Measurements from ENCODE around the gene TBC1D14. TPM values are rescaled to one million over a fixed set of nuclear protein-coding genes. Genes with fewer than 3 reads are reported as not detected.

Gene TBC1D14
- total and polyA plus RNA-seq, 7 donors: 19.2 to 46.4 (median 29.5) TPM

- no peak for DNase-seq
- intact Hi-C loops (cut with DNase I): no loop called here
- 94% methylated on average over 11 of the region's 11 CpGs for WGBS, 2 donors
Measured at GRCh38 chr4:7020856-7021255, 111.2 kb downstream of the TBC1D14 start.

GRCh38 chr4:7021355-7021754 lies 111.7 kb downstream of the TBC1D14 start:
- no peak for DNase-seq
- no peak overlapping the region for H3K4me3 ChIP-seq
- intact Hi-C loops (cut with DNase I): no loop called here
- H3K36me3 ChIP-seq: peaks cover 0 to 90% (median 20%) of the 10 kb centered on the region in 4 donors
- H3K27me3 ChIP-seq: no peaks in the 10 kb centered on the region
- 74 to 77% methylated on average over 5 of the region's 5 CpGs for WGBS, 2 donors
- H3K9me3 ChIP-seq: no peaks in the 10 kb centered on the region
- no peak for TF ChIP-seq POLR2A (IDR thresholded peaks at IDR 0.05)
- no peak for TF ChIP-seq POLR2AphosphoS5 (IDR thresholded peaks at IDR 0.05)
- no peak for TF ChIP-seq EP300 (IDR thresholded peaks at IDR 0.05)
- TF ChIP-seq CTCF (IDR thresholded peaks at IDR 0.05): no peak
- no peaks in the 10 kb centered on the region for H3K4me1 ChIP-seq
- no peak overlapping the region for H3K27ac ChIP-seq

More at GRCh38 chr4:7020856-7021255, 111.2 kb downstream of the TBC1D14 start:
- no peaks in the 10 kb centered on the region for H3K27me3 ChIP-seq
- H3K9me3 ChIP-seq: no peaks in the 10 kb centered on the region
- no peaks in the 10 kb centered on the region for H3K4me1 ChIP-seq
- no peak overlapping the region for H3K27ac ChIP-seq
- TF ChIP-seq CTCF (IDR thresholded peaks at IDR 0.05) (no peak), POLR2A (IDR thresholded peaks at IDR 0.05) (no peak), POLR2AphosphoS5 (IDR thresholded peaks at IDR 0.05) (no peak), EP300 (IDR thresholded peaks at IDR 0.05) (no peak)
- no peak overlapping the region for H3K4me3 ChIP-seq
- H3K36me3 ChIP-seq: peaks cover 0 to 90% (median 24%) of the 10 kb centered on the region in 4 donors

GRCh38 chr4:7021930-7022664 lies 112.5 kb downstream of the TBC1D14 start:
- 87 to 90% methylated on average over 13 of the region's 13 CpGs for WGBS, 2 donors
- no peak for DNase-seq
- TF ChIP-seq EP300 (IDR thresholded peaks at IDR 0.05) (no peak), POLR2A (IDR thresholded peaks at IDR 0.05) (no peak), CTCF (IDR thresholded peaks at IDR 0.05) (no peak), POLR2AphosphoS5 (IDR thresholded peaks at IDR 0.05) (no peak)
- Histone ChIP-seq H3K36me3 (peaks cover 0 to 87% (median 18%) of the 10 kb centered on the region in 4 donors), H3K4me1 (no peaks in the 10 kb centered on the region), H3K9me3 (no peaks in the 10 kb centered on the region), H3K4me3 (no peak overlapping the region), H3K27ac (no peak overlapping the region), H3K27me3 (no peaks in the 10 kb centered on the region)
- intact Hi-C loops (cut with DNase I): no loop called here

GRCh38 chr4:7023486-7023885 lies 113.9 kb downstream of the TBC1D14 start:
- H3K36me3 ChIP-seq: peaks cover 0 to 83% (median 11%) of the 10 kb centered on the region in 4 donors
- H3K4me1 ChIP-seq: no peaks in the 10 kb centered on the region
- TF ChIP-seq POLR2A (IDR thresholded peaks at IDR 0.05) (no peak), POLR2AphosphoS5 (IDR thresholded peaks at IDR 0.05) (no peak), CTCF (IDR thresholded peaks at IDR 0.05) (no peak), EP300 (IDR thresholded peaks at IDR 0.05) (no peak)
- no peaks in the 10 kb centered on the region for H3K27me3 ChIP-seq
- H3K27ac ChIP-seq: no peak overlapping the region
- no peak overlapping the region for H3K4me3 ChIP-seq
- intact Hi-C loops (cut with DNase I): no loop called here
- H3K9me3 ChIP-seq: no peaks in the 10 kb centered on the region
- WGBS, 2 donors: 83 to 90% methylated on average over 16 of the region's 16 CpGs
- DNase-seq: no peak

Data from sigmoid colon (tissue), 7 donors.